Measurements from ENCODE around the gene LRFN3.

DNA sequence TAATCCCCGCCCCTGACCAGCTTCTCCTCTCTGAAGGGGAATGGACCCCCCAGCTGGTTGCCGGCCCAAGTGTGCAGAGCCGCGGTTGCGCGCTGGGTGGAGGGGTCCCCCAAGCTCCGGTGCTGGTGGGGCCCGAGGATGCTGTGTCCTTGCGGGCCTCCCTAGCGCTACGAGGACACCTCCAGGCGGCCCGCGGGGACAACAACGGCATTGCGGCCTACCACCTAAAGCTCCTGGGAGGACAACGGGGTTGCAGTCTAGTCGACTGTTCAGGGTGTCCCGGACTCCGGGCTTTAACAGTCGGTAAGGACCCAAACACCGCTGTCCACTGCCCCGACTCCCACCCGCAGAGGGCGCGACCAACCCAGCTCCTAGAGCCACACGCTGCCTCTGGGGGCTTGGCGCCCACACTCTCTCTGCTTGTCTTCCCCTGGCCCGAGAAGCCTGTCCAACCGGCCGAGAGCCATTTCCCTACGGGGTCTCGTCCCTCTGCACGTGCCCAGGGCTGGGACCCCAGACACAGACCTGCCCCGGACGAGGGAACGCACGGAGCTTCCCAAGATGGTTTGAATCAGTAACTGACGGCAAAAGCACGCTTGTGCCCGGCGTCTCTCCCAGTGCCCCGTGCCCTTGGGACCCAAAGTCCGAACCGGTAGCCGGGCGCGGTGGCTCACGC is 57.9 kb downstream of the LRFN3 start:
- TF ChIP-seq ZFP30 (CRISPR knock-in tag; IDR thresholded peaks at IDR 0.05) = no peak
- TF ChIP-seq ZNF8 (CRISPR knock-in tag; IDR thresholded peaks at IDR 0.05) = no peak
- TF ChIP-seq ISL1 (CRISPR knock-in tag; IDR thresholded peaks at IDR 0.05) = no peak
- TF ChIP-seq, protein P1, sequence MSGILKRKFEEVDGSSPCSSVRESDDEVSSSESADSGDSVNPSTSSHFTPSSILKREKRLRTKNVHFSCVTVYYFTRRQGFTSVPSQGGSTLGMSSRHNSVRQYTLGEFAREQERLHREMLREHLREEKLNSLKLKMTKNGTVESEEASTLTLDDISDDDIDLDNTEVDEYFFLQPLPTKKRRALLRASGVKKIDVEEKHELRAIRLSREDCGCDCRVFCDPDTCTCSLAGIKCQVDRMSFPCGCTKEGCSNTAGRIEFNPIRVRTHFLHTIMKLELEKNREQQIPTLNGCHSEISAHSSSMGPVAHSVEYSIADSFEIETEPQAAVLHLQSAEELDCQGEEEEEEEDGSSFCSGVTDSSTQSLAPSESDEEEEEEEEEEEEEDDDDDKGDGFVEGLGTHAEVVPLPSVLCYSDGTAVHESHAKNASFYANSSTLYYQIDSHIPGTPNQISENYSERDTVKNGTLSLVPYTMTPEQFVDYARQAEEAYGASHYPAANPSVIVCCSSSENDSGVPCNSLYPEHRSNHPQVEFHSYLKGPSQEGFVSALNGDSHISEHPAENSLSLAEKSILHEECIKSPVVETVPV (CRISPR knock-in tag; IDR thresholded peaks at IDR 0.05) = no peak
- no peak for TF ChIP-seq ZNF565 (CRISPR knock-in tag; conservative IDR thresholded peaks at IDR 0.05; ENCODE audit: low read depth)
- no peak for TF ChIP-seq RARB (CRISPR knock-in tag; IDR thresholded peaks at IDR 0.05)
- TF ChIP-seq, protein P2, sequence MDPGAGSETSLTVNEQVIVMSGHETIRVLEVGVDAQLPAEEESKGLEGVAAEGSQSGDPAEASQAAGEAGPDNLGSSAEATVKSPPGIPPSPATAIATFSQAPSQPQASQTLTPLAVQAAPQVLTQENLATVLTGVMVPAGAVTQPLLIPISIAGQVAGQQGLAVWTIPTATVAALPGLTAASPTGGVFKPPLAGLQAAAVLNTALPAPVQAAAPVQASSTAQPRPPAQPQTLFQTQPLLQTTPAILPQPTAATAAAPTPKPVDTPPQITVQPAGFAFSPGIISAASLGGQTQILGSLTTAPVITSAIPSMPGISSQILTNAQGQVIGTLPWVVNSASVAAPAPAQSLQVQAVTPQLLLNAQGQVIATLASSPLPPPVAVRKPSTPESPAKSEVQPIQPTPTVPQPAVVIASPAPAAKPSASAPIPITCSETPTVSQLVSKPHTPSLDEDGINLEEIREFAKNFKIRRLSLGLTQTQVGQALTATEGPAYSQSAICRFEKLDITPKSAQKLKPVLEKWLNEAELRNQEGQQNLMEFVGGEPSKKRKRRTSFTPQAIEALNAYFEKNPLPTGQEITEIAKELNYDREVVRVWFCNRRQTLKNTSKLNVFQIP (CRISPR knock-in tag; IDR thresholded peaks at IDR 0.05; ENCODE audit: borderline replicate concordance, low read depth) = no peak
- TF ChIP-seq, protein P3, sequence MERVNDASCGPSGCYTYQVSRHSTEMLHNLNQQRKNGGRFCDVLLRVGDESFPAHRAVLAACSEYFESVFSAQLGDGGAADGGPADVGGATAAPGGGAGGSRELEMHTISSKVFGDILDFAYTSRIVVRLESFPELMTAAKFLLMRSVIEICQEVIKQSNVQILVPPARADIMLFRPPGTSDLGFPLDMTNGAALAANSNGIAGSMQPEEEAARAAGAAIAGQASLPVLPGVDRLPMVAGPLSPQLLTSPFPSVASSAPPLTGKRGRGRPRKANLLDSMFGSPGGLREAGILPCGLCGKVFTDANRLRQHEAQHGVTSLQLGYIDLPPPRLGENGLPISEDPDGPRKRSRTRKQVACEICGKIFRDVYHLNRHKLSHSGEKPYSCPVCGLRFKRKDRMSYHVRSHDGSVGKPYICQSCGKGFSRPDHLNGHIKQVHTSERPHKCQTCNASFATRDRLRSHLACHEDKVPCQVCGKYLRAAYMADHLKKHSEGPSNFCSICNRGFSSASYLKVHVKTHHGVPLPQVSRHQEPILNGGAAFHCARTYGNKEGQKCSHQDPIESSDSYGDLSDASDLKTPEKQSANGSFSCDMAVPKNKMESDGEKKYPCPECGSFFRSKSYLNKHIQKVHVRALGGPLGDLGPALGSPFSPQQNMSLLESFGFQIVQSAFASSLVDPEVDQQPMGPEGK (CRISPR knock-in tag; IDR thresholded peaks at IDR 0.05; ENCODE audit: borderline replicate concordance) = no peak
- TF ChIP-seq TOX (CRISPR knock-in tag; IDR thresholded peaks at IDR 0.05; ENCODE audit: borderline replicate concordance) = no peak
- TF ChIP-seq BACH2 (CRISPR knock-in tag; IDR thresholded peaks at IDR 0.05; ENCODE audit: borderline replicate concordance) = no peak

Measured in SK-N-SH treated with all-trans-retinoic acid at 6 μM for 48 hours (cell line).